ENCODE results near the gene SNAPIN. TPM values are rescaled to one million over a fixed set of nuclear protein-coding genes. Genes with fewer than 3 reads are reported as not detected.

SNAPIN gene
- polyA plus RNA-seq, 3 donors: 30.7 to 141 (median 135) TPM

DNA sequence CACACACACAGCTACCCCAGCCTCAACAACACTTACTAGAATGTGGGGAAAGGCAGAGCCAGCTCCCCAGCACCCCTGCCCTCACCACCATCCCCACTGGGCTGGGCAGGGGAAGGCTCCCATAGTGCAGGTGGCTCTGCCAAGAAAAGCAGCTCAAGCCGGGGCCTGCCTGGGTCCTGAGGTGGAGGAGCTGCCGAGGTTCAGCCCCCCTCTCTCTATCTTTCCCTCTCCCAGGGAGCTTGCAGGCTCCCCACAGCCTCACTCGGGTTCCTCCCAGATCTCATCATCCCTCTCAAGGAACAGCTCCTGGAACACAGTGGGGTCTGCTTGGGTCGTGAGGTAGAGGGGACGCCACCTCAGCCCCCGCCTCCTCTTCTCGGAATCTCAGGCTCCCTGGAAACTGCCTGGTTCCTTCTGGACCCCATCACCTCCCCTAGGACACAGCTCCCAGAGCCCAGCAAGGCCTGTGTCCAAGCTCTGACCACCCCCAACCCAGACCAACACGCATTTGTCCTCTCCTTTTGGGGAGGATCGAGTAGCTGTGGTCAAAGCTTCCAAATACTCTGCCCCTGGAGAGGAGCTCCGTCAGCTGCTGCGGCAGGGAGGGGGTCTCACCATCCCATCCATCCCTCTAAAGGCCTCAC lies 46.3 kb upstream of the SNAPIN start:
- TF ChIP-seq, protein P1, sequence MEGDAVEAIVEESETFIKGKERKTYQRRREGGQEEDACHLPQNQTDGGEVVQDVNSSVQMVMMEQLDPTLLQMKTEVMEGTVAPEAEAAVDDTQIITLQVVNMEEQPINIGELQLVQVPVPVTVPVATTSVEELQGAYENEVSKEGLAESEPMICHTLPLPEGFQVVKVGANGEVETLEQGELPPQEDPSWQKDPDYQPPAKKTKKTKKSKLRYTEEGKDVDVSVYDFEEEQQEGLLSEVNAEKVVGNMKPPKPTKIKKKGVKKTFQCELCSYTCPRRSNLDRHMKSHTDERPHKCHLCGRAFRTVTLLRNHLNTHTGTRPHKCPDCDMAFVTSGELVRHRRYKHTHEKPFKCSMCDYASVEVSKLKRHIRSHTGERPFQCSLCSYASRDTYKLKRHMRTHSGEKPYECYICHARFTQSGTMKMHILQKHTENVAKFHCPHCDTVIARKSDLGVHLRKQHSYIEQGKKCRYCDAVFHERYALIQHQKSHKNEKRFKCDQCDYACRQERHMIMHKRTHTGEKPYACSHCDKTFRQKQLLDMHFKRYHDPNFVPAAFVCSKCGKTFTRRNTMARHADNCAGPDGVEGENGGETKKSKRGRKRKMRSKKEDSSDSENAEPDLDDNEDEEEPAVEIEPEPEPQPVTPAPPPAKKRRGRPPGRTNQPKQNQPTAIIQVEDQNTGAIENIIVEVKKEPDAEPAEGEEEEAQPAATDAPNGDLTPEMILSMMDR (IDR thresholded peaks at IDR 0.05): no peak
- Mint-ChIP-seq H3K27ac (peak overlapping the region in 2 of 7 donors; percentile 43 to 48), H3K36me3 (no peaks in the 10 kb centered on the region), H3K9me3 (peaks cover 0 to 2% (median 0%) of the 10 kb centered on the region in 7 donors), H3K4me1 (peaks cover 41% of the 10 kb centered on the region), H3K27me3 (ENCODE audit: low read depth in 3 of 3) (peaks cover 2% of the 10 kb centered on the region in 3 donors), H3K4me3 (no peak overlapping the region)
- Histone ChIP-seq H3K36me3 (replicated peaks in 1 of 2; ENCODE audit: control insufficient read depth in 1 of 2, insufficient read depth in 2 of 2, low read length in 2 of 2) (no peaks in the 10 kb centered on the region), H3K4me3 (replicated peaks in 1 of 3; ENCODE audit: low read depth in 2 of 3, low read length in 3 of 3) (no peak overlapping the region), H3K27ac (ENCODE audit: low read depth in 1 of 2, low read length in 2 of 2) (no peak overlapping the region), H4K20me1 (ENCODE audit: insufficient read depth, low read length) (no peaks in the 10 kb centered on the region), H3K9me3 (replicated peaks in 1 of 2; ENCODE audit: control insufficient read depth in 1 of 2, insufficient read depth in 1 of 2, low read length in 2 of 2) (no peaks in the 10 kb centered on the region), H3K4me1 (ENCODE audit: control insufficient read depth in 1 of 2, insufficient read depth in 2 of 2, low read length in 2 of 2) (peaks cover 29 to 40% of the 10 kb centered on the region in 2 donors), H3K79me2 (ENCODE audit: insufficient read depth, low read length) (no peaks in the 10 kb centered on the region), H3K9ac (ENCODE audit: insufficient read depth, low read length, poor library complexity, severe bottlenecking) (no peak overlapping the region), H3K27me3 (ENCODE audit: control insufficient read depth in 2 of 2, insufficient read depth in 2 of 2, low read length in 2 of 2) (no peaks in the 10 kb centered on the region), H3K4me2 (replicated peaks; ENCODE audit: extremely low read depth, low read length, poor library complexity, severe bottlenecking) (no peak overlapping the region), H2AFZ (ENCODE audit: insufficient read depth, low read depth, low read length, poor library complexity, severe bottlenecking) (no peak overlapping the region)
- intact Hi-C loops (cut with micrococcal nuclease): no loop called here
- WGBS (ENCODE audit: insufficient coverage): no CpG with 5 or more reads among the region's 11 CpGs
- DNase-seq: no peak

DNA sequence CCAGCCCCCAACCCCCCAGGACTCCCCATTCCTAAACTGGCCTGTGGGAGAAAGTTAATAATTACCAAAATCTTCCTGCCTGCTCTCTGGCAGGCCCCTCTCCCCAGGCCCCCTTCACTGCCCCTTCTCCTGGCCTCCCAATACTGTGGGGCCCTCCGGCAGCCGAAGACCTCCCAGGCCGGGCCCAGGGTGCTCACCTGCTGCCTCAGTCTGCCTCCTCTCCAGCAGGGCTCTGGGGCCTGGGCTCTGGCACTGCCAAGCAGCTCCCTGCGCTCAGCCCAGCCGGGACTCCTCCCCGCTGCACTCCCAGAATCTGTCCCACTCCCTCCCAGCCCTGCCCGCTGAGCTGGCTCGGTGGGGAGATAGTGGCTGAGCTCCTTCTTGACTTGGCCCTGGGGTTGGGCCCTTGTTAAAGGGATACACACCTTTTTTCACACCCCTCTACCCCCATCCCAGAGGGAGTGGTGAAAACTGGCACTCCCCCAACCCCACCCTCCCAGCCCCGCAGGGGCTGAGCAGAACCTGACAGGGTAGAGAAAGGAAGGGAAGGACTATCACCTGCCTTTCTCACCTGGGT lies 45.7 kb upstream of the SNAPIN start, which contains the start of gene S100A16:
Gene S100A16, minus strand, starts transcription at position 383 of the 577 bp plus-strand sequence. CDS start 4,986 bp downstream, outside the sequence.
- Histone ChIP-seq H3K9me3 (replicated peaks in 1 of 2; ENCODE audit: control insufficient read depth in 1 of 2, insufficient read depth in 1 of 2, low read length in 2 of 2) (no peaks in the 10 kb centered on the region), H3K9ac (ENCODE audit: insufficient read depth, low read length, poor library complexity, severe bottlenecking) (no peak within 1 kb of the TSS), H3K4me1 (ENCODE audit: control insufficient read depth in 1 of 2, insufficient read depth in 2 of 2, low read length in 2 of 2) (peaks cover 34 to 46% of the 10 kb centered on the region in 2 donors), H3K4me3 (replicated peaks in 1 of 3; ENCODE audit: low read depth in 2 of 3, low read length in 3 of 3) (no peak within 1 kb of the TSS), H2AFZ (ENCODE audit: insufficient read depth, low read depth, low read length, poor library complexity, severe bottlenecking) (no peak within 1 kb of the TSS), H3K27me3 (ENCODE audit: control insufficient read depth in 2 of 2, insufficient read depth in 2 of 2, low read length in 2 of 2) (no peaks in the 10 kb centered on the region), H3K4me2 (replicated peaks; ENCODE audit: extremely low read depth, low read length, poor library complexity, severe bottlenecking) (no peak within 1 kb of the TSS), H3K36me3 (replicated peaks in 1 of 2; ENCODE audit: control insufficient read depth in 1 of 2, insufficient read depth in 2 of 2, low read length in 2 of 2) (no peaks in the 10 kb centered on the region), H3K27ac (ENCODE audit: low read depth in 1 of 2, low read length in 2 of 2) (no peak within 1 kb of the TSS), H3K79me2 (ENCODE audit: insufficient read depth, low read length) (no peaks in the 10 kb centered on the region), H4K20me1 (ENCODE audit: insufficient read depth, low read length) (no peaks in the 10 kb centered on the region)
- peaks cover 0 to 2% (median 0%) of the 10 kb centered on the region in 7 donors for H3K9me3 Mint-ChIP-seq
- no peak for DNase-seq
- intact Hi-C loops (cut with micrococcal nuclease): no loop called here
- peaks cover 41% of the 10 kb centered on the region for H3K4me1 Mint-ChIP-seq
- H3K27me3 Mint-ChIP-seq (ENCODE audit: low read depth in 3 of 3): peaks cover 2% of the 10 kb centered on the region in 3 donors
- no peak within 1 kb of the TSS for H3K4me3 Mint-ChIP-seq
- TF ChIP-seq, protein P1 (IDR thresholded peaks at IDR 0.05): no peak
- WGBS (ENCODE audit: insufficient coverage): 98% methylated on average over 4 of the region's 9 CpGs
- H3K36me3 Mint-ChIP-seq: no peaks in the 10 kb centered on the region
- peak within 1 kb of the TSS in 1 of 7 donors; percentile 48 for H3K27ac Mint-ChIP-seq
